HG02840 (cell line): Measurements from ENCODE around the gene GIGYF2.
"Not testable (repeated sequence)": the region's sequence is repeated elsewhere in the genome, so short reads cannot be mapped to it uniquely, and the experiment has no call there.

Source experiments
- ATAC-seq: cut with Tn5 transposase; IDR thresholded peaks from one replicate; pipeline ENCODE4 v1.9.1; 2021; ENCODE audit warnings: mild to moderate bottlenecking, moderate library complexity, moderate number of reproducible peaks; ENCODE audit not compliant: unreplicated experiment, low FRiP score

Gene GIGYF2, protein sequence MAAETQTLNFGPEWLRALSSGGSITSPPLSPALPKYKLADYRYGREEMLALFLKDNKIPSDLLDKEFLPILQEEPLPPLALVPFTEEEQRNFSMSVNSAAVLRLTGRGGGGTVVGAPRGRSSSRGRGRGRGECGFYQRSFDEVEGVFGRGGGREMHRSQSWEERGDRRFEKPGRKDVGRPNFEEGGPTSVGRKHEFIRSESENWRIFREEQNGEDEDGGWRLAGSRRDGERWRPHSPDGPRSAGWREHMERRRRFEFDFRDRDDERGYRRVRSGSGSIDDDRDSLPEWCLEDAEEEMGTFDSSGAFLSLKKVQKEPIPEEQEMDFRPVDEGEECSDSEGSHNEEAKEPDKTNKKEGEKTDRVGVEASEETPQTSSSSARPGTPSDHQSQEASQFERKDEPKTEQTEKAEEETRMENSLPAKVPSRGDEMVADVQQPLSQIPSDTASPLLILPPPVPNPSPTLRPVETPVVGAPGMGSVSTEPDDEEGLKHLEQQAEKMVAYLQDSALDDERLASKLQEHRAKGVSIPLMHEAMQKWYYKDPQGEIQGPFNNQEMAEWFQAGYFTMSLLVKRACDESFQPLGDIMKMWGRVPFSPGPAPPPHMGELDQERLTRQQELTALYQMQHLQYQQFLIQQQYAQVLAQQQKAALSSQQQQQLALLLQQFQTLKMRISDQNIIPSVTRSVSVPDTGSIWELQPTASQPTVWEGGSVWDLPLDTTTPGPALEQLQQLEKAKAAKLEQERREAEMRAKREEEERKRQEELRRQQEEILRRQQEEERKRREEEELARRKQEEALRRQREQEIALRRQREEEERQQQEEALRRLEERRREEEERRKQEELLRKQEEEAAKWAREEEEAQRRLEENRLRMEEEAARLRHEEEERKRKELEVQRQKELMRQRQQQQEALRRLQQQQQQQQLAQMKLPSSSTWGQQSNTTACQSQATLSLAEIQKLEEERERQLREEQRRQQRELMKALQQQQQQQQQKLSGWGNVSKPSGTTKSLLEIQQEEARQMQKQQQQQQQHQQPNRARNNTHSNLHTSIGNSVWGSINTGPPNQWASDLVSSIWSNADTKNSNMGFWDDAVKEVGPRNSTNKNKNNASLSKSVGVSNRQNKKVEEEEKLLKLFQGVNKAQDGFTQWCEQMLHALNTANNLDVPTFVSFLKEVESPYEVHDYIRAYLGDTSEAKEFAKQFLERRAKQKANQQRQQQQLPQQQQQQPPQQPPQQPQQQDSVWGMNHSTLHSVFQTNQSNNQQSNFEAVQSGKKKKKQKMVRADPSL (N-terminal part only)

DNA sequence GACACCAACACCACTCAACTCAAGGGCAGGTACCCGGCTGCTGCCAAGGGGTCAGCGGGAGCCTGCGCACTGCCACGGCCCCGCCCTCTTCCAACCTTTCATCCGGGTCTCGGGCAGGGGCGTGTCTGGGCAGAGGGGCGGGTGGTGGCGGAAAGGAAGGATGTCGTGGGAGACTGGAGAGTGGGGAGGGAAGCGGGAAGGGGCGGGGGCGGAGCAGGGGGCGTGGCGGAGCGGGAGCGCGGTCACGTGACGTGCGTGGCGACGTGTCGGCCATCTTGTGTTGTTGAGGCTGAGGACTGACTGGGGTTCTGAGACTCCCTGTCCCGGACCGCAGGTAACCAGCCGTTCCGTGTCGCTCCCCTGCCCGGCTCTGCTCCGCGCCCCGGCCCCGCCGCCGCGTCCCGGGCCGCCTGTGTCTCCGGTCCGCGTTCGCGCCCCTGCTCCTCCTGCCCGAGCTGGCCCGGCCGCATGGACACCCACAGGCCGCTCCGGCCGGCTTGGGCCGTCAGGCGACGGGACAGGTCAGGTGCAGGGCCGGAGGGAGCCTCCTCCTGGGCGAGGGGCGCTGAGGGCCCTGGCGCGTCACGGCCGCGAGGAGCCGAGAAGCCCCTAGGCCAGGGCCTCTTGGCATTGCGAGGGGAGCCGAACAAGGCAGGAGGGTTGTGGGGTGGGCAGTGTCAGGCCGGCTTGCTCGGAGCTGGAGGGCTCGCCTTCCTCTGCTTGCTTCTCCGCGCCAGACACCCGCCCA lies at the start of gene GIGYF2:
Gene GIGYF2, plus strand, starts transcription at position 273 of the 748 bp plus-strand sequence. CDS start 37,867 bp downstream, outside the sequence.
- peak; percentile 76 for ATAC-seq

DNA sequence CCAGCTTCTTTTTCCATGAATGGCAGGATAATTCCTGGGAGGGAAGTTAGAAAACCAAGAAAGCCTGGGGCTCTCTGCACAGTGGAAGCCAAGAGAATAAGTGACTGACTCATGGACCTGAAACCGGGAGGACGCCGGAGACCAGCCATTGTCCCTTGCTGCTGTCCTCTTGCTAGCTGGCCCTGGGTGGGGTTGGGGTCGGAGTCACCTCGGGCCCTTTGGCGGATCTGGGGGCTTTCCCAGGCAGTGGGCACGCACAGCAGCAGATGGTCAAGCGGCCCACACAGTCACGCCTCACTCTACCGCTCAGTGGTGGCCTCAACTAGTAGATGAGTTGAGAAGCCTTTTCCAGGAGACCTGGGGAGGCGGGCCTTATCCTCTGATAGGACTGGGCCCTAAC lies 48.1 kb upstream of the GIGYF2 start:
- no peak for ATAC-seq

DNA sequence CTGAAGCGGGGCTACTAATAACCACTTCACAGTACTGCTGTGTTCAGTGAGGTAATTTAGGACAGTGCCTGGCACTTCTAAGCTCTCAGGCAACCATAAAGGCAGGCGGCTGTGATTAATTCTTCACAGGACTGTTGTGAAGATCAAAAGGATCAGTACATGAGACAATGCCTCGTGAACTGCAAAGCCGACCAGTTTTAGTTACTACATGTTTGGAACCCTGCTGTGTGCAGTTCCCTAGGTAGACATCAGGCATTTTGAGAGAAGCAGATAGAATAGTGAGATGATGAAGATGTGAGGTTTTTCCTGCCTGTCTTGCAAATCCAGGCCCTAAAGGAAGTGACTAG lies 44.7 kb upstream of the GIGYF2 start:
- no peak for ATAC-seq

DNA sequence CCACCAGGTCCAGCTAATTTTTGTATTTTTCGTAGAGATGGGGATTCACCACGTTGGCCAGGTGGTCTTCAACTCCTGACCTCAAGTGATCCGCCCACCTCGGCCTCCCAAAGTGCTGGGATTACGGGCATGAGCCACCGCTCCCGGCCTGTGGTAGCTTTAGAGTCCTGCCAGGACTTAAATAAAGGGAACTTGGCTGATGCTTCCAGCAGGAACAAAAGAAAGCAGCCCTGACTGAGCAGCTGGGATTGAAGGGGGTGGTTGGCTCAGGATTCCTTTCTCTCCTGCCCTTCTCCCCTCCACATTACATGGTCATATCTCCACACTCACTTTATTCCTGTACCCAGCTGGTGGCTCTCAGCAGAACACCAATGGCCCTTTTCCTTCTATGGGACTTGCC lies 43.7 kb upstream of the GIGYF2 start:
- no peak for ATAC-seq

DNA sequence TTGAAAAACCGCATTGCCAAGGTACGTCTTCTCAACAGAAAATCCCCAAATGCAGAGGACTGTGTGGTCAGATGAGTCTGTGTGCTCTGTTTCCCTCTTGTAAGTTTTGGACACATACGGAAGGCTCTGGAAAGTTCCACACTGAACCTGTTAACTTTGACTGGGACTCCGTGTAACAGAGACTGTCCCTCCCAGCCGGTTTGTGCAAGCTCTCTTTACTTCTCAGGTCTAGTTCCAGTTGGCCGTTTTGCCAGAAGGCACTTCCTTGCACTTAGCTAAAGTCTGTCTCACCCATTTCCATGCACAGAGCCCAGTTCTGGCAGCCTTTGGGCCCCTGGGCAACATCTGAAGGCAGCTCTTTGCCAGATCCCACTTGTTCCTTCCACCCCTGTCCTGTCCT lies 41.7 kb upstream of the GIGYF2 start:
- ATAC-seq = no peak

DNA sequence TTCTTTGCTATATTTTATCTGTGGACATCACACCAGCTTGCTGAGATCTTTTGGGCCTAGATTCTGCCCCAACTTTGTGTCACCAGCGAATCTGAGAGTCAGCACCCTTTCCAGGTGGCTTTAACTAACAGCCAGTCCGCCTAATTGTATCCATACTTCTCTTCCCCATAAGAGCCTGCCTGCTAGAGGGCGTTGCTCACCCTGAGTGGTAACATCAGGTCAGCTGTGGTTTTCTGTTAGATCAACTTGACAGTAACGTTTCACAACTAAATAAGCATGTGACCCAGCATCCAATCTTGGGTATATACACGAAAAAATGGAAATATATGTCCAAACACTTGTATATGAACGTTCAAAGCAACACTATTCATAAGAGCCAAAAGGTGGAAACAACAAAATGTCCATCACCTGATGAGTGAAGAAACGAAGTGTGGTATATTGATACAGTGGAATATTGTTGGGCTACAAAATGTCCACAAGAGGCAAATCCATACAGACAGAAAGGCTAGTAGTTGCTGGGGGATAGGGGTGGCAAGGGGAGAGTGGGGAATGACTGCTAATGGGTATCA lies 38.8 kb upstream of the GIGYF2 start:
- ATAC-seq = no peak

DNA sequence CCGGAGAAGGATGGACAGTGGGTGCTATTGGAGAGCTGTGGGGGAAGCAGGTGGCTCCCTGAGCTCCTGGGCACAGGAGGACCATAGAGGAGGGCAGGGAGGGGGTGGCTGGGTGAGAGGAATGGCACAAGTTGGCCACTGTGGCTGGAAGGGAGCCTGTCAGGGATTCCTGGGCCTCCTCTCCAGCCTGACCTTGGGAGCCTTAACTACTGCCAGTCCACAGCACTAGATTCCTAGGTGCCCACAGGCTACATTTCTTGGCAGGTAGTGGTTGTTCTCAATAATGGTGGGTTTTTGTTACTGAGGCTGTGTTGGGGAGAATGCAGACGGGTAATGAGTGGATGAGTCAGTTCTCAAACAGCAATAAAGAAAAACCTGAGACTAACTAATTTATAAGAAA lies 37.8 kb upstream of the GIGYF2 start:
- no peak for ATAC-seq

DNA sequence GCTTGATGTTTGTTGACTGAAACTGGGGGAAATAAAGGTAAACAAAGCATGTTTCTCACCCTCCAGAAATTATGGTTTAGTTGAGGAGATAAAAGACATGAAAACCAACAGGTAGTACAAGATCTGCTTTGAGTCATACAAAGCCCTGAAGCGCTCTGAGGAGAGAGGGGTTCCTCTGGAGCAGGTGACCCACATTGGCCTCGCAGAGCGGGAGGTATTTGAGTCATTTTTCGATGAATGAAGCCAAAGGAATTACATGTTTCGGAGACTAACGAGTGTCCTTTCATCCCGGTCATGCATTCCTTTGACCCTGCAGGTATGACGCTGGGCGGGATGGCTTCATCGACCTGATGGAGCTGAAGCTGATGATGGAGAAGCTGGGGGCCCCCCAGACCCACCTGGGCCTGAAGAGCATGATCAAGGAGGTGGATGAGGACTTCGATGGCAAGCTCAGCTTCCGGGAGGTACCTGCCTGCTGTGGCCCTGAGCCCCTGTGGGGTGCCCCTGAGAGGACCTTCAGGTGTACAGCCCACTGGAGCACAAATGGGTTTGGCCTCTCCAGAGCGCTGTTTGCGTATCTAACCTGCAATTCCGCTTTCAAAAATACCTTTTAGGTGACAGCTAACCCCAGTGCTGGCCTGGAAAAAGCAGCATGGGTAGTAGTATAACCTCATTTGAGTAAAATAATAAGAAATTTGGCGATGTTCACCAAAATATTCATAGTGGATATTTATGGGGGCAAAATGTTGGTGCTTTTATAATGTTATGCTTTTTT lies 34.5 kb upstream of the GIGYF2 start:
- ATAC-seq = no peak

DNA sequence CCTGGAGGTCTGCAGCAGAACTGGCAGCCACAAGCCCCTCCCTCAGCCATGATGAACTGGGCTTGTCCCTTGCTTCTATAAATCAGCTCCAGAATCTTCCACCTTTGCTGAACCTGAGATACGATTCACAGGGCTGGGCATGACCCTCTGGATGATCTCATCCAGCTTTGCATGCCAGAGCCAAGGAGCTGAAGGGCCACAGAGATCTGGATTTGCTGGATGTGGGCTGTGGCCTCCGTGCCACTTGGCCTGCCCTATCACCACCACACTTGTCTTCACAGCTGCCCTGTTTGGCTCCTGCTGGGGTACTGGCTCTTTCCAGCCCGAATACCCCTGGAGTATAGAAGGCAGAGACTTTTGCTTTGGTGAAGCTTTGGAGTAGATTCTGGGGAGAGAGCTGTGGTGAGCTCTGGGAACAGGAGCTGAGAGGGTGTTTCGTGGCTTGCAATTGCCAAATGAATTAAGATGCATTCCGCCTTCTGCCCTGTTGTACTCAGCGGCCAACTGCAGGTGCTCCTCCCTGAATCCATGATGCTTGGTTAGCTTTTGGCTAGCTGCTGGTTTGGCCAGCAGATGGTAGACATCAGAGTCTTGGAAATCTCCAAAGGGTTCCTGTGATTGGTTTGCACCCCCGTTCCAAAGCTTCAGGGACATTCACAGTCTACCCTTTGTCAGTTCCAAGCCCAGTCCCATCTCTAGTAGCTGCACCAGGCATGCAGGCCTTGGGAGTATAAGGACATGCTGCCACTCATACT lies 30.9 kb upstream of the GIGYF2 start:
- no peak for ATAC-seq

DNA sequence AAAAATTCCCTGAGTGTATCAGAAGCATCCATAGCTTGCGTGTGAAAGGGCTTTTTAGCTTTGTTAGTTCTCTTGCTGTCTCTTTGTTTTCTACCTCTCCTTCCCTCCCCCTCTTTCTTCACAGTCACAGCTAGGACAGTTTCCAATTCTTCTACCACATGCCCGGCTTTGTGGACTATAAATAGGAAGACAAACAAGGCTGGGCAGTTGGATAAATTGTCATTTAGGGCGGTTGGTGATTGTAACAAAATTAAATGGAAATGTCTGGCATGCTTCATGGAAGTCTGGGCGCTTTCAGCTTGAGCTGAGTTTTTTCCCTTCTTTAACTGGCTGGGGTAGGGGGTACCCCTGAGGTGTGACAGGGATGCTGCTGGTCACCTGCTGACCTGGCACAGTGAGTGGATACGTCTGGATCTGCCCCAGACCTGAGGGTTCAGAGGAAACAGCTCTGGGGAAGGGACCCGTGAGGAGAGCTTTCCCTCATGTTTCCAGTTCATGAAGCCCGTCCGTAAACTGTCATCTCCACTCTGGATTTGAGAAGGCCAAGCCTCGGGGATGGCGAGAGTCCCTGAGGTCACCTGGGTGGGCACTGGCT lies 29.0 kb upstream of the GIGYF2 start:
- no peak for ATAC-seq

DNA sequence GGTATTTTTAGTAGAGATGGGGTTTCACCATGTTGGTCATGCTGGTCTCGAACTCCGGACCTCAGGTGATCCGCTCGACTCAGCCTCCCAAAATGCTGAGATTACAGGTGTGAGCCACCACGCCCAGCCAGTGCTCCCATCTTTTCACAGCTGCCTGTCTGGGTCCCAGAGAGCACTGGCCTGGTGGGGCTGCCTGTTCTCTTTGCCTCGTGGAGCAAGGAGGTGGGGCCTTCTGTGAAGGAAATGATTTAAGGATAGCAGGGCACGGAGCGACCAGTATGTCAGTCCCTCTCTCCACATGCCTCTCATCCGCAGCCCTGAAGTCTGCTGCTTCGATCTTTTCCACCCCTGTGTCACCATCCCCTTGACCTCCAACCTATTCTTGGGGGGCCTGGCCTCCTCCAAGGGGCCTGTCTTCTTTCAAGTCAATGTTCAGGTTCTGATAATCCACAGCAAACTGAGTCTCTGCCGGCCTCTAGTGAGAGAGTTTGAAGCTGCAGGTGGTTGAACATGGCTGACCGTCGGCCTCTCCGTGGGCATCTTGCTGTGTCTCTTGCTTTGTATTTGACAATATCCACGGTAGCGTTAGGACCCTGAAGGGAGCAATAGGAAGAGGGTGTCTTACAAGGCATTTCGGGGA lies 28.2 kb upstream of the GIGYF2 start:
- no peak for ATAC-seq

DNA sequence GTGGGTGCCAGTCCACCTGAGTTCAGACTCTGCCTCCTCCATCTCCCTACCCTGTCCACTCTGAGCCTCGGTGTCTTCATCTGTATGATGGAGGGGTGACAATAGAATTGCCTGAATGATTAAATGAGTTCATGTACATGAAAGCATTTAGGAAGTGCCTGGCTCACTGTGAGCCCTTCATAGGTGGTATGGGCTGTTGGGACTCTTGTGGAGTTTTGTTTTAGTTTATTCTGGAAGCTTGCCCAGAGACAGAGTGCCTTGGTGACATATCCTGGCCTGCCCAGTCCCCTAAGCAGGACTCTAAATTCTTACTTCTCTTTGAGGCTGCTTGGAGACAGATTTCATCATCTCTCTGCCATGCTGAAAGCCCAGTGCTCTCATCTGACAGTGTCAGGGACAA lies 24.5 kb upstream of the GIGYF2 start:
- ATAC-seq = no peak

DNA sequence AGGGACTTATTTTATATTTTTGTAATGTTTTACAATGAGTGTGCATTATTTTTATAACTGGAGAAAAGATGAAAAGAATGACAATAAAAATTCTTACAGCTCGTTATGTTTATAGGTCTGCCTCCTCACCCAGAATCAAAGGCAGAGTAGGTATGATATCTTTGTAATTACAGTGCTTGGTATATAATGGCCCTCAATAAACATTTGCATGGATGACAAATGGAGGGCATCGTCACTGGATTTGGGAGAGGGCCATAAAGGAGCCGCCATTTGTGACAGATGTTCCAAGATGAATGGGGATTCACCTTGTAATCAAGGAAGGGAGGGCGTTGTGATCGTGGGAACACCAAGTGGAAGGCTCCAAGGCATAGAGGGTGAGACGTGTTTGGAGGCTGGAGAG lies 22.6 kb upstream of the GIGYF2 start:
- ATAC-seq = no peak

DNA sequence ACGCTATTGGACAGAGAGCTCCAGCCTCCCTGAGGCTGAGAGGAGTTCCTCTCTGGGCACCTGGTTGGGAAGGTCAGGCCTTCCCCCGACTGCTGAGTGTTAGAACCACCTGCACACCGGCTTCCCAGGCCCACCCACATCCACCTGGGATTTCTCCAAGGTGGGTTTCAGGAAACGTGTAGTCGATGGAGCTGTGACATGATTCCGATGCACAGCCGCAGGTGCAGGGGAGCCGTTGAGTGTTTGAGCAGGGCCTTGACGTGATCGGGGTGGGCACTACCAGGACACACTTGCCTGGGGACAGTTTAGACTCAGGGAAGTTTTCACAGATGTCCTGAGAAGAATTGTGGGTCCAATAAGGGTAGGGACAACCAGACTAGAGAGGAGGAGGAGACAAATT lies 21.8 kb upstream of the GIGYF2 start:
- ATAC-seq = no peak

DNA sequence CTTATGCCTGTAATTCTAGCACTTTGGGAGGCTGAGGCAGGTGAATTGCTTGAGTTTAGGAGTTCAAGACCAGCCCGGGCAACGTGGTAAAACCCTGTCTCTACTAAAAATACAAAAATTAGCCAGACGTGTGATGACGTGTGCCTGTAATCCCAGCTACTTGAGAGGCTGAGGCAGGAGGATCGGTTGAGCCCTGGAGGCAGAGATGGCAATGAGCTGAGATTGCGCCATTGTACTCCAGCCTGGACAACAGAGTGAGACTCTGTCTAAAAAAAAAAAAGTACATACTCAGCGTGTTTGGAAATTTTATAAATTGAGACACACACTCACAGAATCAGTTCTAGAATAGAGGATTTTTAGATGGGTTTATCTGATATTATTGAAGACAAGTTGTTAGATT lies 17.1 kb upstream of the GIGYF2 start:
- ATAC-seq = no peak

DNA sequence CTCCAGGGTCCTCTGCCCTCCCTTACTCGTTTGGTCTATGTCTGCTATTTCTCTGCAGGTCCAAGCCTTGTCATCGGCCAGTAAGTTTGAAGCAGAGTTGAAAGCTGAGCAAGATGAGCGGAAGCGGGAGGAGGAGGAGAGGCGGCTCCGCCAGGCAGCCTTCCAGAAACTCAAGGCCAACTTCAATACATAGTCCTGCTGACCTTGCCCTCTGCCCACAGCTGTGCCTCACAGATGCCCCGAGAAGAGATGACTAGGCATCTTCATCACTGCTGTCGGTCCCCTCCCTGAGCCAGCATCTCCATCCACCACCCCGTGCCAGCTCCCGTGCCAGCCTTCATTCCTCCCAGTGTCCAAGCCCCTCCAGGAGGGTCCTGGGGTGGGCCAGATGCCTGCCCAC lies 15.6 kb upstream of the GIGYF2 start:
- ATAC-seq = no peak

DNA sequence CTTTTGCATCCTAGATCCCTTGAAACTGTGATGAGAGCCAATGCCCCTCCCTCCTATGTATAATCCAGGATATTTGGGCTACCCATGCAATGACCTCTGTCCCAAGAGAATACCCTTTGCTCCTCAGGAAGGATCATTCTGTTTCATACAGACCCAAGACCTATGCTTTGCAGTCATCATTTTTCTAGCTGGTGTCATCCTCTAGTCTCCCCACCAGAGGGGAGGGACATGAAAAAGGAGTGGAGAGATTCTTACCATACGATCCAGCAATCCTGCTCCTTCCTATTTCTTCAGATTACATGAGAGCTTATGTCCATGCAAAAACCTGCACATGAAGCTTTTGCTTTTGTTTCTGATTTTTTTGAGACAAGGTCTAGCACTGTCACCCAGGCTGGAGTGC lies 13.8 kb upstream of the GIGYF2 start:
- ATAC-seq = no peak

DNA sequence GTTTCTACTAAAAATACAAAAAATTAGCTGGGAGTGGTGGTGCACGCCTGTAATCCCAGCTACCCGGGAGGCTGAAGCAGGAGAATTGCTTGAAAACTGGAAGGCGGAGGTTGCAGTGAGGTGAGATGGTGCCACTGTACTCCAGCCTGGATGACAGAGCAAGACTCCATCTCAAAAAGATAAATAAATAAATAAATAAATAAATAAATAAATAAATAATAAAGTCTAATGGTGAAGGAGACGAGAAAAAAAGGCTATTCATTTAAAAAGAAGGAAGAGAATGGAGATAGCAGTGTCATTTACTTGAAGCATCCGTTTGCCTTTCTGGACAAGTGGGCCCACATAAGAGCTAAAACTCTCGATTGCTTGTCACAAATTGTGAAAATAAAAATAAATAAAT lies 11.7 kb upstream of the GIGYF2 start:
- not testable (repeated sequence) for ATAC-seq
